Measurements from ENCODE around the gene GPC5.

The GPC5 gene

DNA sequence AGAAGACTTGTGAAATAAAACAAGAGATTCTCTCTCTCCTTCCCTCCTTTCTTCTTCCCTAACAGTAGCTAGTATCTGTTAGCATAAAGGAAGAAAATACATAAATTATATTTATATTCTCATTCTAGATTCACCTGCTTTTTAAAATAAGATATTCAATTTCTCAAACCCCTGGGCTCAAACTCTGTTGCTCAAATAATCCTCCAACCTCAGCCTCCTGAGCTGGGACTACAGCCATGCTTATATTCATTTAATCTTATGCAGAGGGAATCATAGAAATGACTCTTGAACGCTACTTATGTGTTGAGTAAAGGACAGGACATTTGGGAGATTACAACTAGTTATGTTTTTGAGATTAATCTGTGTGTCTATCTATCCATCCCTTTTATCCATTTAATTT is 56.2 kb downstream of the GPC5 start:
- DNase-seq: no peak

GRCh38 chr13:91456837-91457236 is 58.4 kb downstream of the GPC5 start:
- no peak for DNase-seq

GRCh38 chr13:91459485-91459884 is 61.1 kb downstream of the GPC5 start:
- no peak for DNase-seq

- DNase-seq: no peak
These were observed 65.9 kb downstream of the GPC5 start for GRCh38 chr13:91464336-91464735.

DNA sequence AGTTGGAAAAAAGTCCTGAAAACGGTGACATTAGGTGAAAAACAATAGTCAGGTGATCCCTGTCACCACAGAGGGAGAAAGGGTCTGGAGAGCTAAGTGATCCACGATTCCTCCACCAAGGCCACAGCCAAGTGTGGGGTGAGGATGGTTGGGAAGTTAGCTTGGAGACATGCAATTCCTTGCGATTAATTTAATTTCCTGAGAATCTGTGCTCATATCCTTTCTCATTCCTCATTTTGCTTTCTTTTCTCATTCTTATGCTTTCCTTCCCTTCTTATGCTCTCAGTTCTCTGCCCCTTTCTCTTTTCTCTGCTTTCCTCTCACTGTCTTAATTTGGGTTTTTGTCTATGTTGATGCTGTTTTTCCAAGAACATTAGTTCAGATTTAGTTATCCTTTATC is 68.8 kb downstream of the GPC5 start:
- DNase-seq: no peak

- no peak for DNase-seq
These were observed 69.9 kb downstream of the GPC5 start for GRCh38 chr13:91468301-91468700.

- no peak for DNase-seq
These were observed 71.7 kb downstream of the GPC5 start for GRCh38 chr13:91470084-91470621.

DNA sequence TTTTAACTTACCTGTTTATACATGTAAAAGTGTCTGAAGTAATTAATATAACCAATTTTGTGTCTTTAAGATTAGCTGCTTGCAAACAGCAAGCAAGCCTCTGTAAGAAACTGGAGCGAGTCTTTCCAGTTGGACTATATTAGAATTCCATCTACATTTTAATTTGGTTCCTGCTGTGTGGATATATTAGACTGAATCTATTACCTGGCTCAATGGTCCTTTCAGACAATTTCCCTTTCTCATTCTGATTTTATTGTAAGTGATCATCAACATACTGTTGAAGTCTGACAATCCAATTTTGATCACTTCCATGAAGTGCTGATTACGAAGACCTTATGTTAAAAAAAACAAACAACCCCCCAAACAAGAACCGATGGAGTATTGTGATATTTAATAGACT is 72.3 kb downstream of the GPC5 start:
- DNase-seq: no peak

- DNase-seq: no peak
These were observed 84.0 kb downstream of the GPC5 start for GRCh38 chr13:91482427-91482826.

DNA sequence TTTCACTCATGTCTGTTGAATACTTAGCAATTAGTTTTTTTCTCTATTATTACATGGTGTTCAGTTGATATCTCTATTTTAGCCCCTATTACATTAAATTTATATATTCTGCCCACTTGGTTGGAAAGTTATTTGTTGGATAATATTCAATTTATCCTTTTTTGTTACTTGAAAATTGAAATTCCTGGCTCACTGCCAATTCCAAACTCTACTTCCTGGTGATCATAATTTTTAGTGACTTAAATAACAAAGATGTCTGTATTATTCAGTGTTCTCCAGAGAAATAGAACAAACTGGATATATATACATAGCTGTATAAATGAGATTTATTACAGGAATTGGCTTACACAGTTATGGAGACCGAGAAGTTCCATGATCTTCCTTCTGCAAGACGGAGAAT is 93.6 kb downstream of the GPC5 start:
- no peak for DNase-seq

DNA sequence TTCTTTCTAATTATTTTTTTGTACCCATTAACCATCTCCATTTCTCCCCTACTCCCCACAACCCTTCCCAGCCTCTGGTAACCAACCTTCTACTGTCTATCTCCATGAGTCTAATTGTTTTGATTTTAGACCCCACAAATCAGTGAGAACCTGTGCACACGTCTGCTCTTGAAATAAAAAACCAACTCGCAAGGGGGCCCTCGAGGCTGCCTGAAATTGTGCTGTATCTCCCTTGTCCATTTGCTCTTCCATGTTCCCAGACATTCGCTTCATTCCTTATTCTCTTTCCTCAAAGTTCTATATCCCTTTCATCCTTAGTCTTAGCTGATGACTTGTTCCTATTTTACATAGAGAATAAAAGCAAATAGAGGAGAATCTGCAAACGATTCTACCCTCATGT is 95.0 kb downstream of the GPC5 start:
- no peak for DNase-seq

DNA sequence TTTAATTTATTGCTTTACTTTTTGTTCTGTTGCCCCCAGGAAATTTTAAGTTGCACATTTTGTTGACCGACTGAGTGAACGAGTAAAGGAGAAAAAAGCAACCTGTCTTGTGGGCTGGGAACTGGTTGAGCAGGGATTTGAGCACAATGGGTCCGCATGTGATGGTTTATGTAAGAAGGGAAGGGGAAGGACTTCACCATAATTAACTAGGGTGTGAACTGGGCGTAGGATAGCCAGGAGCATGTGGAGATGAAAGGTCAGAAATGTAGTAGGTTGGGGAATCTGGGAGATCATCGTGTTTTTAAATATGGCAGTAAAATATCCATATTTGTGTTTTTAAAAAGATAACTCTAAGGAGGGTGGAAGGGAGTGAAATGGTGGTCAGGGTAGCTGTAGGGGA is 99.9 kb downstream of the GPC5 start:
- no peak for DNase-seq

DNA sequence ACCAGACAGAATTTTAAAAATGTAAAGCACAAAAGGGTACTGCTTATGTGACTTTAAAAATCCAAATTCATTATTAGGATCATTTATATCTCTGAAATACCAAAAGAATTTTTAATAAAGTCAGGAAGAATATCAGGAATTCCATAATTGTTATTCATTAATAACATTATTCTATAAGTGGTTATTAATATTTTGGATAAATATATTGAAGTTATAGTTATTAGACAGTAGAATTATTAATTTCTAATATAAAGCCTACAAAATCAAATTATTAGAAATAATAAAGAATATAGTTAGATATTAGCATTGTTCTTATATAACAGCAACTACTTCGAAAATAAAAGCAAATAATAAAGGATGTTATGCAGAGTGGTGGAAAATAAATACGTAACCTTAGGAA is 105.8 kb downstream of the GPC5 start:
- DNase-seq: no peak

DNA sequence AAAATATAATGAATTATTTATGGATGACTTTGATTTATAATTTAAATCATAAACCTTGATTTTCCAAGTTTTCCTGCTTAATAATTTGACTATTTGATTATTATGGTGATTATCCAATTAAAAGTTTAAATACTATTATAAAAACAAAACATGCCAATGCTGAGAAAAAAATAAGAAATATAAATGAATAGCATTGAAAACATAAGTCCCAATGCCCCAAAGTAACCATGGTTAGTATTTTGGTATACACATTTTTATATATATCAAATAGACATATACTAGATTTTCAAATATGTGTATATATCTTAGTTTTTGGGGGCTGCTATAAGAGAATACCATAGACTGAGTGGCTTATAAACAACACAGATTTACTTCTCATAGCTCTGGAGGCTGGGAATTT is 108.3 kb downstream of the GPC5 start:
- no peak for DNase-seq

DNA sequence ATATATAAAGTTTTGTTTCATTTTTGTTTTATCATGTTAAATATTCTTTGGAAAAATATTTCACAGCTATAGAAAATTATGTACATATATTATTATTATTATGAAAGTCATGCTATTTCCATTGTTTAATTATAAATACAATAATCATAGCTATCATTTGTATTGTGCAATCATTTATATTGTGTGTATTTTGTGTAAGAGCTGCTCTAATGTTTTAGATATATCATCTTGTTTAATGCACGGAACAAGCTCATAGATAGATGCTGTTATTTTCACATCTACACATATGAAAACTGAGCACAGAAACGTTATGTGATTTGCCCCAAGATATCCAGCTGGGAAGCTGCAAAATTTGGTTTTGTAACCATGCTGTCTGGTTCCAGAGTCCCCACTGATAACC is 111.6 kb downstream of the GPC5 start:
- DNase-seq: no peak

- no peak for DNase-seq
These were observed 115.4 kb downstream of the GPC5 start for GRCh38 chr13:91513790-91514189.

- no peak for DNase-seq
These were observed 118.4 kb downstream of the GPC5 start for GRCh38 chr13:91516799-91517198.

GRCh38 chr13:91520952-91521351 is 122.5 kb downstream of the GPC5 start:
- no peak for DNase-seq

GRCh38 chr13:91523116-91523515 is 124.7 kb downstream of the GPC5 start:
- DNase-seq: no peak

GRCh38 chr13:91526543-91527033 is 128.2 kb downstream of the GPC5 start:
- no peak for DNase-seq

GRCh38 chr13:91529739-91530482 is 131.5 kb downstream of the GPC5 start:
- no peak for DNase-seq

- no peak for DNase-seq
These were observed 133.2 kb downstream of the GPC5 start for GRCh38 chr13:91531646-91532045.

GRCh38 chr13:91533354-91533753 is 134.9 kb downstream of the GPC5 start:
- DNase-seq: no peak

DNA sequence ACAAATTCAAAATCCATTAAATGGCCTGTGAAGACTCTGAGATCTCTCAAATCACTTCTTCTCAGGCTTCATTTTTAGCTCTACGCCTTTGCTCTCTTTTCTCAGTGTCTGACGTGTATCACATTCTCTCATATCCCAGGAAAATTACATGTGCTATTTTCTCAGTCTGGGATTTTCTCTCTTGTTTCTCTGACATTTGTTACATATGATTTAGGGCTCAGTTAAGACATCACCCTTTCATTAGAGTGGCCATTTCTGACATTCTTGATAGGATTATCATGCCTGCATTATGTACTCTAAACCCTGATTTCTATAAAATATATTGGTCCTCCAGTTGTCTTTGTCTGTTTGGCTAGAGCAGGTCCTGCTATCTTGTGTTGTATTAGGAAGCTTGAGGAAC is 136.6 kb downstream of the GPC5 start:
- DNase-seq: no peak

Data from nucleus accumbens (tissue), 56 donors.